ENCODE data around the gene SOX18. TPM values are rescaled to one million over a fixed set of nuclear protein-coding genes. Genes with fewer than 3 reads are reported as not detected.

The SOX18 gene
- total and polyA plus RNA-seq, 2 of the 13 experiments (the other 11 are each of a cell fraction or from before 2014, with no cell fraction given) = 1.6 to 1.9 TPM

GRCh38 chr20:64065062-64065973 lies 15.9 kb upstream of the SOX18 start (continued):
- TF ChIP-seq NFRKB (IDR thresholded peaks at IDR 0.05) = no peak
- TF ChIP-seq HOXA7 (CRISPR knock-in tag; IDR thresholded peaks at IDR 0.05) = no peak
- TF ChIP-seq FLYWCH1 (CRISPR knock-in tag; IDR thresholded peaks at IDR 0.05) = no peak
- TF ChIP-seq RNF2 (conservative IDR thresholded peaks at IDR 0.05; ENCODE audit: low read depth) = no peak
- TF ChIP-seq ARNTL (CRISPR knock-in tag; IDR thresholded peaks at IDR 0.05) = peak; percentile 94
- no peak for TF ChIP-seq NFAT5 (CRISPR knock-in tag; IDR thresholded peaks at IDR 0.05)
- peak; percentile 78 for TF ChIP-seq TBX2 (CRISPR knock-in tag; IDR thresholded peaks at IDR 0.05; ENCODE audit: borderline replicate concordance)
- no peak for TF ChIP-seq NCOA5 (CRISPR knock-in tag; IDR thresholded peaks at IDR 0.05)
- peak; percentile 87; the same call in 1 of the 2 replicates for TF ChIP-seq ESRRA (CRISPR knock-in tag; IDR thresholded peaks at IDR 0.05; ENCODE audit: low read depth)
- TF ChIP-seq PHF21A (CRISPR knock-in tag; IDR thresholded peaks at IDR 0.05) = peak; percentile 51
- TF ChIP-seq MBD4 (IDR thresholded peaks at IDR 0.05; ENCODE audit: borderline replicate concordance, low read length) = no peak
- no peak; the same call in 1 of the 2 replicates for TF ChIP-seq ZBTB26 (CRISPR knock-in tag; IDR thresholded peaks at IDR 0.05; ENCODE audit: borderline replicate concordance)
- TF ChIP-seq KDM1A (CRISPR knock-in tag; IDR thresholded peaks at IDR 0.05) = no peak
- no peak for TF ChIP-seq ZNF644 (CRISPR knock-in tag; IDR thresholded peaks at IDR 0.05; ENCODE audit: low read depth)
- no peak; the same call in 1 of the 2 replicates for TF ChIP-seq SUZ12 (IDR thresholded peaks at IDR 0.05; ENCODE audit: low read depth, low read length)
- no peak for TF ChIP-seq SRSF9 (IDR thresholded peaks at IDR 0.05; ENCODE audit: borderline replicate concordance, insufficient read depth, low read depth, low read length, poor library complexity, severe bottlenecking)
- no peak for TF ChIP-seq TBP (CRISPR knock-in tag; IDR thresholded peaks at IDR 0.05)
- TF ChIP-seq ZNF761 (CRISPR knock-in tag; conservative IDR thresholded peaks at IDR 0.05) = no peak
- TF ChIP-seq ZNF562 (CRISPR knock-in tag; IDR thresholded peaks at IDR 0.05; ENCODE audit: borderline replicate concordance) = no peak
- TF ChIP-seq ATF3 (CRISPR knock-in tag; IDR thresholded peaks at IDR 0.05) = no peak; the same call in 1 of the 2 replicates
- TF ChIP-seq NFE2L2 (IDR thresholded peaks at IDR 0.05; ENCODE audit: low read length) = no peak
- peak; percentile 74 for TF ChIP-seq ZNF550 (CRISPR knock-in tag; IDR thresholded peaks at IDR 0.05; ENCODE audit: borderline replicate concordance)
- peak; percentile 66 for TF ChIP-seq CSRNP1 (CRISPR knock-in tag; IDR thresholded peaks at IDR 0.05)

Data from HepG2 (cell line).